Vagina (tissue), 2 donors: ENCODE data around the gene CADM2.

Source experiments
- POLR2A ChIP-seq, 2 donors: fragments of 450-650 bp; IDR thresholded peaks; one replicate each; pipeline ENCODE4 v1.6.1; 2017; ENCODE audit warnings: antibody characterized with exemption in 2 of 2, mild to moderate bottlenecking in 2 of 2, moderate library complexity in 2 of 2
- POLR2AphosphoS5 ChIP-seq, 2 donors: sonication (generic); formaldehyde crosslinking; IDR thresholded peaks; one replicate each; pipeline ENCODE4 v1.9.0; 2017; ENCODE audit warnings: antibody characterized with exemption in 2 of 2, mild to moderate bottlenecking in 2 of 2, low read depth in 1 of 2; ENCODE audit not compliant: insufficient read depth in 1 of 2
- TF ChIP-seq, protein P1 (sequence below), 3 experiments: fragments of 450-650 bp in 2 of 3; fragments of 200-600 bp in 1 of 3; sonication (generic) in 1 of 3; IDR thresholded peaks; one replicate each; pipeline ENCODE4 v1.5.1; 2017 to 2019; ENCODE audit warnings: antibody characterized with exemption in 3 of 3, mild to moderate bottlenecking in 2 of 3, moderate library complexity in 2 of 3

DNA sequence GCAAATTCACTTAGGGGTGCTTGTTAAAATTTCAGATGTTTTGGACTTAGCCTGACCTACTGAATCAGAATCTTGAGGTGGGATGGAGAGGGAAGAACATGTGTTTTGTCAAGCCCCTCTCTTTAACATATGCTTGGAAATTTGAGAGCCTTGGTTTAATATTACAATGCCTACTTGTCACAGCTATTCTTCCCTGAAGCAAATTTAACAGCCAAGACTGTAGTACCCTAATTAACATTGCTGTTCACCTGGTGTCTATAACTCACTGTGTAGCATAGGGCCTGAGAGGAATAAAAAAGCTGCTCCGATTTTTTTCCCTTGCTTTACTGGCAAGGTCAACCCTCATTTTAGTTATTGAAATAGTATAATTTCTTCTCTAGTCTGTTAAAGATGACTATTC lies 880.1 kb downstream of the CADM2 start:
- no peak for TF ChIP-seq POLR2A (IDR thresholded peaks at IDR 0.05)
- TF ChIP-seq, protein P1, sequence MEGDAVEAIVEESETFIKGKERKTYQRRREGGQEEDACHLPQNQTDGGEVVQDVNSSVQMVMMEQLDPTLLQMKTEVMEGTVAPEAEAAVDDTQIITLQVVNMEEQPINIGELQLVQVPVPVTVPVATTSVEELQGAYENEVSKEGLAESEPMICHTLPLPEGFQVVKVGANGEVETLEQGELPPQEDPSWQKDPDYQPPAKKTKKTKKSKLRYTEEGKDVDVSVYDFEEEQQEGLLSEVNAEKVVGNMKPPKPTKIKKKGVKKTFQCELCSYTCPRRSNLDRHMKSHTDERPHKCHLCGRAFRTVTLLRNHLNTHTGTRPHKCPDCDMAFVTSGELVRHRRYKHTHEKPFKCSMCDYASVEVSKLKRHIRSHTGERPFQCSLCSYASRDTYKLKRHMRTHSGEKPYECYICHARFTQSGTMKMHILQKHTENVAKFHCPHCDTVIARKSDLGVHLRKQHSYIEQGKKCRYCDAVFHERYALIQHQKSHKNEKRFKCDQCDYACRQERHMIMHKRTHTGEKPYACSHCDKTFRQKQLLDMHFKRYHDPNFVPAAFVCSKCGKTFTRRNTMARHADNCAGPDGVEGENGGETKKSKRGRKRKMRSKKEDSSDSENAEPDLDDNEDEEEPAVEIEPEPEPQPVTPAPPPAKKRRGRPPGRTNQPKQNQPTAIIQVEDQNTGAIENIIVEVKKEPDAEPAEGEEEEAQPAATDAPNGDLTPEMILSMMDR (IDR thresholded peaks at IDR 0.05), result no peak
- no peak for TF ChIP-seq POLR2AphosphoS5 (IDR thresholded peaks at IDR 0.05; ENCODE audit: insufficient read depth in 1 of 2, low read depth in 1 of 2)
